Neural crest cell (in vitro differentiated cells): Measurements from ENCODE around the gene CATSPERD. TPM values are rescaled to one million over a fixed set of nuclear protein-coding genes. Genes with fewer than 3 reads are reported as not detected.

Source experiments
- DNase-seq: peaks from one replicate; pipeline ENCODE4 v3.0.0; 2021; ENCODE audit warnings: low read depth, mixed read lengths, low spot score
- H3K27ac Mint-ChIP-seq: one replicate; pipeline ENCODE4 v1.8.0; 2021; ENCODE audit warnings: mild to moderate bottlenecking, mixed read lengths; ENCODE audit not compliant: unreplicated experiment
- H3K27me3 Mint-ChIP-seq: 2 replicates; pipeline ENCODE4 v1.8.0; 2021; ENCODE audit warnings: low read depth, mild to moderate bottlenecking, mixed read lengths
- H3K36me3 Mint-ChIP-seq: 2 replicates; pipeline ENCODE4 v1.8.0; 2021; ENCODE audit warnings: low read depth, mild to moderate bottlenecking, mixed read lengths
- H3K4me1 Mint-ChIP-seq: 2 replicates; pipeline ENCODE4 v1.8.0; 2021; ENCODE audit warnings: mixed read lengths
- H3K4me3 Mint-ChIP-seq: one replicate; pipeline ENCODE4 v1.8.0; 2021; ENCODE audit warnings: mild to moderate bottlenecking, mixed read lengths
- H3K9me3 Mint-ChIP-seq: 2 replicates; pipeline ENCODE4 v1.8.0; 2021; ENCODE audit warnings: mixed read lengths
- total RNA-seq: library from RNA; stranded (reverse); gene quantifications from 2 replicates; pipeline ENCODE4 v1.2.1, GENCODE V29; 2021
- TF ChIP-seq, protein P1 (sequence below): fragments of 200-600 bp; sonication (generic); conservative IDR thresholded peaks from 2 replicates; pipeline ENCODE4 v1.5.0; 2021; ENCODE audit warnings: antibody characterized with exemption, mild to moderate bottlenecking

Gene CATSPERD
- total RNA-seq, 1 donor from 2014 or later = not detected

DNA sequence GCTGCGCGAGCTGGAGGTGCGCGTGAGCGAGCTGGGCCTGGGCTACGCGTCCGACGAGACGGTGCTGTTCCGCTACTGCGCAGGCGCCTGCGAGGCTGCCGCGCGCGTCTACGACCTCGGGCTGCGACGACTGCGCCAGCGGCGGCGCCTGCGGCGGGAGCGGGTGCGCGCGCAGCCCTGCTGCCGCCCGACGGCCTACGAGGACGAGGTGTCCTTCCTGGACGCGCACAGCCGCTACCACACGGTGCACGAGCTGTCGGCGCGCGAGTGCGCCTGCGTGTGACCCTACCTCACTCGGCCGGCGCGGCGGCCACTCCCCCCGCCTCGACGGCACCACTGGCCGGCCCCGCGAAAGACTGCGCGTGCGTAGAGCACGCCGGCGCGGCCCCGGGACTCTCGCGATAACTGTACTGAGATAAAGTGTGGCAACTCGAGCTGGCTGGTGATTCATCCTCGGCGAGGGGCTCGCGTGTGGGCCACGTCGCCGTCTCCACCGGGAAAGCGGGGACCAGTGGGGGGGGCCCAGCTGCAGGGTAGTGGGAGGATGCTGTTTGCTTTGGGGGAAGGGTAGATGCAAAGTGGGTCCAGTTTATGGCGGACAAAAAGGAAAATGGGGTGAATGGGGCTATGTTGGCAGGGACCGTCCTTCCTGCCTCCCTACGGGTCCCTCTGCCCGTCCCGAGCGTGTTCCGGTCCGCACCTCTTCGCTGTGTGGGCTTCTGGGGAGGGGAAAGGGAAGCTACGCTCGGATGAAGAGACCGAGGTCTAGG lies 107.6 kb downstream of the CATSPERD start:
- H3K4me3 Mint-ChIP-seq = peak overlapping the region; percentile 97
- H3K9me3 Mint-ChIP-seq = no peaks in the 10 kb centered on the region
- no peaks in the 10 kb centered on the region for H3K36me3 Mint-ChIP-seq
- peaks cover 14% of the 10 kb centered on the region for H3K4me1 Mint-ChIP-seq
- DNase-seq = peak; percentile 92
- H3K27ac Mint-ChIP-seq = peak overlapping the region; percentile 98
- peaks cover 8% of the 10 kb centered on the region for H3K27me3 Mint-ChIP-seq
- TF ChIP-seq, protein P1, sequence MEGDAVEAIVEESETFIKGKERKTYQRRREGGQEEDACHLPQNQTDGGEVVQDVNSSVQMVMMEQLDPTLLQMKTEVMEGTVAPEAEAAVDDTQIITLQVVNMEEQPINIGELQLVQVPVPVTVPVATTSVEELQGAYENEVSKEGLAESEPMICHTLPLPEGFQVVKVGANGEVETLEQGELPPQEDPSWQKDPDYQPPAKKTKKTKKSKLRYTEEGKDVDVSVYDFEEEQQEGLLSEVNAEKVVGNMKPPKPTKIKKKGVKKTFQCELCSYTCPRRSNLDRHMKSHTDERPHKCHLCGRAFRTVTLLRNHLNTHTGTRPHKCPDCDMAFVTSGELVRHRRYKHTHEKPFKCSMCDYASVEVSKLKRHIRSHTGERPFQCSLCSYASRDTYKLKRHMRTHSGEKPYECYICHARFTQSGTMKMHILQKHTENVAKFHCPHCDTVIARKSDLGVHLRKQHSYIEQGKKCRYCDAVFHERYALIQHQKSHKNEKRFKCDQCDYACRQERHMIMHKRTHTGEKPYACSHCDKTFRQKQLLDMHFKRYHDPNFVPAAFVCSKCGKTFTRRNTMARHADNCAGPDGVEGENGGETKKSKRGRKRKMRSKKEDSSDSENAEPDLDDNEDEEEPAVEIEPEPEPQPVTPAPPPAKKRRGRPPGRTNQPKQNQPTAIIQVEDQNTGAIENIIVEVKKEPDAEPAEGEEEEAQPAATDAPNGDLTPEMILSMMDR = no peak

Other genes starting within 250 kb of the CATSPERD start
- gene TINCR, start 152.7 kb upstream of the CATSPERD start, total RNA-seq = 0.37 and 0.55 TPM in 2 replicates
- gene SAFB2, start 97.9 kb upstream of the CATSPERD start, total RNA-seq = 103 and 117 TPM in 2 replicates
- 176 and 184 TPM in 2 replicates for gene SAFB, start 97.6 kb upstream of the CATSPERD start, total RNA-seq
- gene MICOS13, start 40.1 kb upstream of the CATSPERD start, total RNA-seq = 23.2 and 25.6 TPM in 2 replicates
- 16.0 and 21.7 TPM in 2 replicates for gene HSD11B1L, start 39.6 kb upstream of the CATSPERD start, total RNA-seq
- gene RPL36, start 30.3 kb upstream of the CATSPERD start, total RNA-seq = 1,029 and 1,097 TPM in 2 replicates
- gene LONP1, start 491 bp upstream of the CATSPERD start, total RNA-seq = 89.9 and 93.2 TPM in 2 replicates
- gene PRR22, start 64.1 kb downstream of the CATSPERD start, total RNA-seq = 6.7 and 6.8 TPM in 2 replicates
- 65.1 and 67.2 TPM in 2 replicates for gene DUS3L, start 70.5 kb downstream of the CATSPERD start, total RNA-seq
- 4.4 and 4.8 TPM in 2 replicates for gene NRTN, start 84.4 kb downstream of the CATSPERD start, total RNA-seq
- gene FUT6, start 119.1 kb downstream of the CATSPERD start, total RNA-seq = not detected in 2 replicates
- not detected in 2 replicates for gene FUT3, start 130.8 kb downstream of the CATSPERD start, total RNA-seq
- not detected in 2 replicates for gene FUT5, start 149.9 kb downstream of the CATSPERD start, total RNA-seq
- 230 and 239 TPM in 2 replicates for gene NDUFA11, start 183.2 kb downstream of the CATSPERD start, total RNA-seq
- 0.89 and 1.7 TPM in 2 replicates for gene VMAC, start 184.2 kb downstream of the CATSPERD start, total RNA-seq
- gene CAPS, start 193.6 kb downstream of the CATSPERD start, total RNA-seq = 1.6 and 2.6 TPM in 2 replicates